ENCODE data around the gene SAFB2.

The SAFB2 gene

DNA sequence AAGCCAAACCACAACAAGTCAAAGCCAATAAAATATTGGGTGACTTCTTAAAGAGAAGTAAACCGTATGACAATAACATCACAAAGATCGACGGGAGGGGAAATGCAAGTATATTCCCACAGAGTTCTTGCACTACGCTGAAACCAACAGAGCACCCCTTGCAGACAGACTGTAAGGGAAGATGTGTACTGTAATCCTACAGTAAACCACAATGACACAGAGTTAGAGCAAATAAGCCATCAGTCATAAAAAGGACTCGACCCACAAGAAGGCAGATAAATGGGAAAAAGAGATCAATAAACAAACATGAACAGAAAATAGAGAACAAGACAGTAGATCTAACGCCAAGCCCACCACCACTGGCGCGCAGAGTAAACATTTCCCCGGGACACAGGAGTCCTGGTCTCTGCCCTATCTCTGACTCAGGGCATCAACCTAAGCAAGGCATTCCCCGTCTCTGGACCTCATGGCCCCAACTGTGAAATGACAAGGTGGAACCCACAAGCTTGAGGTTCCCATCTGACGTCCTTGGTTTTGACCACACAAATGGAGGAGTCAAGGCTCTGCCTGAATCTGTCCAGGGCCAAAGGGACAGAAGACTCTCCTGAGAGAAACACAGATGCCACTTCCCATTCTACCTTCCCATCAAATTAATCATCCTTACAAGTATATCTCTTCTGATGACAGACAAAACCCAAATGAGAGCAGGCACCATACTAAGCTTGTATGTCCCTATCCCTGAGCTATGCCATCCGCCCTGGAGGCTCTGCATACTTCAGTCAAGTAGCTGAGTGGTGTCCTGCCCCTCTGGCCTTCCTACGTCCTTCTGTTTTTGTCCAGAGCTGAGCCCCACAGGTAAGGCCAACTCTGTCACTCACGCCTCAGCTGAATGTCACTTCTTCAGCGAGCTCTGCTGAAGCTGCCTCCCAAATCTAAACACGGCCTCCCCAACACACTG, 15.0 kb downstream of the SAFB2 start:
- no peak for DNase-seq (ENCODE audit: low spot score)

DNA sequence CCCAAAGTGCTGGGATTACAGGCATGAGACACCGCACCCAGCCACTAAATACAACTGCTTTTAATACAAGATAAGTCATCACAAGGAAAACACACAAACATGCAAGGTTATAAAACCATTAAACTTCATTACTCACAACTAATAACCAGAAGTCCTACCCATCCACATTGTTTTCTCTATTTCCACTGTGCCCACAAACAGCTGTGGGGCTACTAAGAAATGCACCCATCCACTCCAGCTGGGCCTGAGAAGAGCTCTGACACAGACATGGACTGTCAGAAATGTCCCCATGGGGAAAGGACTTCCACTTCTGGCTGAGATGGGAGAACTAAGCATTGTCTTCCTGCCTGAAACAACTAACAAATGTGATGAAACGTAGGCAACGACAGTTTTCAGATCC, 17.2 kb downstream of the SAFB2 start:
- no peak for DNase-seq (ENCODE audit: low spot score)

DNA sequence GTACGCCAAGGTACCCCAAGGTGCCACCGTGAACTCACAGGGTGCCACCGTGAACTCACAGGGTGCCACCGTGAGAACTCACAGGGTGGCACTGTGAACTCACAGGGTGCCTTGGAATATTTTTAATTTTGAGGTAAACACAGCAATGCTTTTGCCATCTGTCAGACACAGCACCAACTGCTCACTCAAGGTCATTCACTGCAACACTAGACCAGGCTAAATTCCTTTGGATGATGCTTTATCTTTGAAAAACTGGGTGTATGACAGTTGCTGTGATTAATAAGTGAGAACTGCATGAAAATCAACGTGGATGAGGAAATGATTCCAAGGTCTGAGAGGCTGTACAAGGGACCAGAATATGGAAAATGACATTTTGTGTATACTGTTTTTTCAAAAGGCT, 18.9 kb downstream of the SAFB2 start:
- no peak for DNase-seq (ENCODE audit: low spot score)

DNA sequence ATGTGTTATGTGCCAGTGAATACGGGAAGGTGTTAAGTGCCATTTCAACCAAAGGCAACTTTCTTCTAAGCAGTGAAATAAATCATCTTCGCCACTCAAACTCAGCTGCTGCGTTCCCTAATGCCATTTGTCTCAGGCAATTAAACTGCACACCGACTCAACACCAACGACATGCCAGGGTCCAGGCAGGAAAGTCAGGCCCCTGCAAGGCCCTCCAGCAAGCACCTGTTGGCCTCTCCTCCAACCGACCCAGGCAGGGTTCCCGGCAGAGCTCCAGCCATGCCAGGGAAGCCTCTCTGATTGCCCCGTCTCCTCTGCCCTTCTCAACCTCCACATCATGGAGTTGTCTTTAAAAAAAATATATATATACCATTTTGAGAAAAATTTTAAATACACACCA, 21.8 kb downstream of the SAFB2 start:
- DNase-seq (ENCODE audit: low spot score), result no peak

DNA sequence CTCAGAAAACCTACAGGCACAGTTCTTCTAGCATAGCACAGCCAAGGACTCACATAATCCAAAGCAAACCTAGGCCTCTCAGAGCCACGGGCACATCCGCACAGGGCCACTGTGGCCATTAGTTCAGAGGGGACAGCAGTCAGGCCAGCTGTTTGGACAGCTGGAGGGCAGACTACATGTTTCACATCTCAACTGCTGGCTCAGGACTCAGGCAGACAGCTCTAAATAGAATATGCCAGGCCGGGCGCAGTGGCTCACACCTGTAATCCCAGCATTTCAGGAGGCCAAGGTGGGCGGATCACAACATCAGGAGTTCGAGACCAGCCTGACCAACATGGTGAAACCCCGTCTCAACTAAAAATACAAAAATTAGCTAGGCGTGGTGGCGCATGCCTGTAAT, 26.8 kb downstream of the SAFB2 start:
- no peak for DNase-seq (ENCODE audit: low spot score)

DNA sequence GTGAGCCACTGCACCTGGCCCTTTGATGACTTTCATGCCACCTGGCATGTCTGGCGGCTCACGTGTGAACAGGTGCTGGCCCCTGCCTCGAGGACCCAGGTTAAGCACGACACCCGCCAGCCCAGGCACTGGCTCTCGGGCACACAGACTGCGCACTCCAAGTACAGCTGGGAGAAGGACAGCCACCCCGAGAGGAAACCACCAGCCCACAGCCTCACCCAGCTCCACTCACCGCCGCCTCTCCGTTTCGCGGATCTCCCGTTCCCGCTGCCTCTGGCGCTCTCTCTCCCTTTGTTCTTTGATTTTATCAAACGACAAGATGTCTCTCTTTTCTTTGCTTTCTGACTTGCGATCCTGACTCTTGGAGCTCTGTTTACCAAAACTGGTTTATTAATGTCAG, 27.4 kb downstream of the SAFB2 start:
- DNase-seq (ENCODE audit: low spot score), result no peak

DNA sequence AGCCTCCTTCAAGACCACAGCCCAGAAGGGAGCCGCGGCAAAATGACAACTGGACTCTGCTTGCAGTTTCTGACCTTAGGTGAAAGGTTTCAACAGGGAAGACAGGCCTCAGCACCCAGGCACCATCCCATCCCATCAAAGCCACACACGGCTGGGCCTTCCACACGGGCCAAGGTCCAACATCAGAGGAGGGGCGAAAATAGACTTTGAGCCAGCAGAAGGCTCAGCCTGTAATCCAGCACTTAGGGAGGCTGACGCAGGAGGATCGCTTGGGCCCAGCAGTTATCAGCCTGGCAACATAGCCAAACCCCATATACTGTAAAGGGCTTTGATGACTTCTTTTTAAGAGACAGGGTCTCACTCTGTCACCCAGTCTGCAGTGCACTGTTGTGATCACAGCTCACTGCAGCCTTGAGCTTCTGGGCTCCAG, 28.0 kb downstream of the SAFB2 start:
- no peak for DNase-seq (ENCODE audit: low spot score)

DNA sequence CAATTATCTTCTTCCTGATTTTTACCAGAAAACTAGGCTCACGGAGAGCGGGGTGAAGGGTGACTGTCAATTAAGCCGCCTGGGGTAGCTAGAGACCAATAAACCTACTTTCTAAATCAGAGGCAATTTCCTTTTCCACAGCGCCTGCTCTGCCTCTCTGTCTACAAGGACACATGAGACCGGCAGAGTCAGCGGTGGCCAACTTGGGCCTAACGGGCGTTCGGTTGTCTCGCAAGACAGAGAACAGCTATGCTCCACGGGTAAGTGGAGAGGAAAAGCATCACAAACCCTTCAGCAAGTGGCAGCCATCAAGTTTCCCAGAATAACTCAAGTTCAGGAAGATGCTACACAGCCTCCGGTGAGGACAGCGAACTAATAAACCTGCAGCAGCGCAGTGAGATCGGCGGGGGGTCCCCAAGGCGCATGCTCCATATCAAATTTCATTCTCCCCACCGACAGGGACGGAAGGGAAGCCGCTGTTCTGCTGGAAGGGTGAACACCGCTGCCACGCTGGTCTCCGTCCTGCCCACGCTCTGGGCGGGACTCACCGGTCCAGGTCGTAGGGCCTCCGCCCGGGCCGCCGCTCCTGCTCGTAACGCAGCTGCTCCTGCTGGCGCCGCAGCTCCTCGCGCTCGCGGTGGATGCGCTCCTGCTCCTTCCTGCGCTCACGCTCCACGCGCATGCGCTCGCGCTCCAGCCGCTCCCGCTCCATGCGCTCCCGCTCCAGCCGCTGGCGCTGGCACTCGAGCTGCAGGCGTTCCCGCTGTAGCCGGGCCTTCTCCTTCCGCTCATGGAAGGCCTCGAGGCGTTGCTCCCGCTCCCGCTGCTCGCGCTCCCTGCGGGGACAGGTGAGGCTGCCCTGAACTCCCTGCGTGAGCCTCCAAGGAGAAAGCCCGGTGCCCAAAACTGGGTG, 29.0 kb downstream of the SAFB2 start:
- no peak for DNase-seq (ENCODE audit: low spot score)

DNA sequence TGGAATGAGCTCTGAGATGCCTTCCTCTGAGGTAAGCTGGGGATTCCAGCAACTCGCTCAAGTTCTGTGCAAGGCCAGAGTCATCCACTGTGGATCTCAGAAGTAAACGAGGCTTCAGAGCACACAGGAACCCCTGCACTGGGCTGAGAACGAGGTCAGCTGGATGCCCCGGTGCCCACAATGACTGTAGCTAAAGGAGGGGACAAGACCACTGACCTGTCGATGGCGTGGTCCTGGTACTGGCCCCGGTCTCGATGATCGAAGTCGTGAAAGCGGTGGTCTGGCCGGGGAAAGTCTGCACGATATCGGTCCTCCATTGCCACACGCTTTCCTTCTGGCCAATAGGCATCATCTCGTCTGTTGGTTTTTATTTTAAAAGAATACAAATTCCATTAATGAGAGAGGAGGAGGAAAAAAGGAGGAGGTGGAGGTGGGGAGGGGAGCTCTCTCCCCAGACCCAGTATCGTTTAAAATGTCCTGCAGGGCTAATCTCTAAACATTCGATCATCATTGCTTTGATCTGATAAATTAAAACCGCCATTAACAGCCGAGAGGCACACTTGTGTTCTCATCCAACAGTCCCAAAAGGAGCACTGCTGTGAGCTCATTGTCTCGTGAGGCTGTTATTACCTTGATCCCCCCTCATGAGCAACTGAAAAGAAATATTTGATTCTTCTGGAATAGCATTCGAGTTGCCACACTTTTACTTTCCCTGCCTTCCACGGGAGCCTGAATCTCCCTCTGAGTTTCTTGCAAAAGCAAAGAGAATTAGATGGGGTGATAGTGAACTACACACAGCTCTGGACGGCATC, 29.8 kb downstream of the SAFB2 start:
- no peak for DNase-seq (ENCODE audit: low spot score)

DNA sequence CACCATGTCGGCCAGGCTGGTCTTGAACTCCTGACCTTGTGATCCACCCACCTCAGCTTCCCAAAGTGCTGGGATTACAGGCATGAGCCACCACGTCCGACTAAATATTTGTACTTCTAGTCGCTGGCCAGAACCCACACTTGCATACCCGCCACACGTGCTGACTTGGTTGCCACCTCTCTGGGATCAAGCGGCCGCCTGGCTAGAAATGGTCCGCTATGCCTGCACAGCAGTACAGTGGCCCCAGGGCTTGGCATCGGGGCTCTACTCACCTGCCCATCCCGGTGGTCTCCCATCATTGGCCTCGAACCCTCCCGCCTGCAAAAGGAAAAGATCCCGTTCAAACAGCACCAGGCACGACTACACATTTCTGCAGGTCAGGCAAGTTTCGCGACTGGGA, 31.1 kb downstream of the SAFB2 start:
- no peak for DNase-seq (ENCODE audit: low spot score)

DNA sequence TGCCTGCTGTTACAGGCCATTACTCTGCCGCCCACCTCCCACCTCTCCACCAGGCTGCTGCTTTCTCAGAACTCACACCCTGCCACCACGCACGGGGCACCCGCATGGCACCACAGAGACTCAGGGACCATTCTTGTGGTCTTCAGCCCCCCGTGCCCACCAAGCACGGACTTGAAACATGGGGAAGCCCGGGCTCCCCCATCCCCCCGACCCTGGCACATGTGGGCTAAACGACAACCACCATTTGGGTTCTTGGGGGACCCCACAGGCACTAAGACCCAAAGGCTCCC, 31.8 kb downstream of the SAFB2 start:
- DNase-seq (ENCODE audit: low spot score), result no peak

DNA sequence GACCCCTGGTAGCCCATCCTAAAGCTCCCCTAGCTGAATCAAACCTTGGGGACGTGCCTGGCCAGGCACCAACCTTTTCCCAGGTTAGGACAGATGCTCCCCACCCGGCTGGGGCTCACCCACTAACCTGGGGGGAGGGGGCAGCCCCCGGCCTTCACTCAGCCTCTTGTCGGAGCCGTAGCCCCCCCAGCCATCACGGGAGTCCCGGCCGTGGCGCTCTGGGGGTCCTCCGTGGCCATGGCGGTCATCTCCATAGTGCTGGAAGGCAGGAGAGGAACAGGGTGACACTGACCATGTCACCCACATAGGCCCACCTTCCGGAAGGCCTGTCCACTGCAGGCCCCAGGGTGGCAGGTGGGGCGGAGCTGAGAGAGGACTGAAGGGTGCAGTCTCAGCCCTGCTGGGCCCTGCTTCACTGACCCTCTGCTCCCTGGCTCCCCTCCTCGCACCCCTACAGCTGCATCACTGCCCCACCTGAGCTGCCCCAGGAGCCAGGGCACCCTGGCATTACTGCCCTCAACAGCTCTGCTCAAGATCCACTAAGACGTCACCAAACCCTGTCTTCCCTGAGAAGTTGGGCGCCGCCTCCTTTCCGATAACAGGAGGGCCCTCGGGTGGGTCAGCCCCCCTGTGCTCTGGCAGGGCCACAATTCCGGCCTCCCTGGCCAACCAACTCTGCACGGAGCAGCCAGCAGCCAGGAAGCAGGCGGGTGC, 32.3 kb downstream of the SAFB2 start:
- DNase-seq (ENCODE audit: low spot score), result no peak

DNA sequence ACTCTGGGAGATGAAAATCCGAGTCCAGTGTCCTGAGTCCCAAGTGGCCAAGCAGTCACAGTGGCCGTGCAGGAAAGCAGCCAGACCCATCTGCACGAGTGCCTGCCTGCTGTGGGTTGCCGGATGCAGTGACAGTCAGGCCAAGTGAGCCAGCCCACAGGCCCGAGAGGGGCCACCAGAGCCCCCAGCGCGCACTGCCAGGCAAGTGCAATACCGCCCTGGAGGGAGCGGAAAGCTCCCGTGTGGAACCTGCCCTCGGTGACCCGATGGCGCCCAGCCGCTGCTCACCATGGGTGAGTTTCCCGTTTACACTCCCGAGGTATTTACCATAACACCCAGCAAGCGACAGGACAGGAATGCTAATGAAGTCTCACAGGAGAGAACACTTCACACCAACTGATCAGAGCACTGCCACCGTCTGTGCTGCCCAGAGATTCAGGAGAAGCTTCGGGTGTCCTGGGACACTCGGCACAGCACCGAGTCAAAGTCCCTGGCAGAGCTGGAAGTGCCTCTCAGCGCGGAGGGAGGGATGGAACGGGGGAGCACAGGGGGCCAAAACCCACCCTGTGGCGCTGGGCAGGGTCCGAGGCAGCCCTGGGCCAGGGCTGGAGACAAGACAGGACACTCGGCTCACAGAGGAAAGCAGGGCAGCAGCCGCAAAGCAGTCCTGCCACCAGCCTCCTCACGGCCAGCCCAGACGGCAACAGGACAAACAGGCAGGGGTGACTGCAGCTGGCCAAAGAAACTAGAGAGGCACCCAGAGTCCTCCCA, 33.5 kb downstream of the SAFB2 start:
- DNase-seq (ENCODE audit: low spot score), result no peak

DNA sequence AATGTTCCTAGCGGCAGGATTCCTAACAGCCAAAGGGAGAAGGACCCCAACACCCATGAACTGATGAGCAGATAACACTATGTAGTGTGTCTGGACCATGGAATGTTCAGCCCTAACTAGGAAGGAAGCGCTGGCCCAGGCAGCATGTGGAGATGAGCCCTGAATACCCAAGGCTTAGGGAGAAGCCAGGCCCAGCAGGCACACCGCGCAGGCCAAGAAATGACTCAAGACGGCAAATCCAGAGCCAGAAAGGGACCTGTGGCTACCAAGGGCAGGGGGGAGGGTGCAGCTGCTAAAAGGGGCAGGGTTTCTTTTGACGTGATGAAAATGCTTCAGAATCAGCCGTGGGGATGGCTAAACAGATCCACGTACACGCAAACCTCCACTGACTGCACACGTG, 34.1 kb downstream of the SAFB2 start:
- no peak for DNase-seq (ENCODE audit: low spot score)

DNA sequence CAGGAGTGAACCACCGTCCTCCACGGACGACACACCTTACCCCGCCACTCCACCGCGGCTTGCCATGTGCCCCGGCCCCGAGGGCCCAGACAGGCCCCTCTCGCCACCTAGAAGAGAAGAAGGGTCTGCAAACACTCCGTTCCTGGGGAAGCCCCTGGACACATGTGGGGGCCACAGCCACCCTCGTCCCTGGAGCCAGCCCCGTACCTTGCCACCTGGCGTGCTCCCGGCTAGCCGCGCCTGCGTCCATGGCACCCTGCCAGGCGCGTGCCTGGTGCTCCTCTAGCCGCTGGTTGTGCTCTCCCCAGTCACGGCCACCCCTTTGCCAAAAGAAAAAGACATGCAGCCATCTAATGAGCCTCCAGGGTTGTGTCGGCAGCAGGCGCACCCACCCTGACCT, 34.9 kb downstream of the SAFB2 start:
- DNase-seq (ENCODE audit: low spot score), result no peak

DNA sequence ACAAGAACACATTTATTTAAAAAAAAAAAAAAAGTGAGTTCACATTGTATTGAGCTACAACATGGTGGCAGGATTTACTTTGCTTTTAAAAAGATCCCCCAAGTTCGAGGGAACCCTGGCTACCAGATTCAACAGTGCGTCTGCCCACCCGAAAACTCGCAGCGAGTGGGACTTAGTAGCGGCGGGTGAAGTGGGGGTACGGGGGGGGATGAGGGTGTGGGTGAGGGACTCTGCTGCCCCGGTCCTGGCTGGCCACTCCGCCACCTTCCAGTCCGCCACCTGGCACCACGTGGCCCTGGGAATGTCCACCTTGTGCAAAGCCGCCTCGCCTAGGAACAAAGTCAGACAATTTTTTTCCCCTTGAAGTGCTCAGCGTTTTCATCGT, 35.5 kb downstream of the SAFB2 start:
- DNase-seq (ENCODE audit: low spot score), result no peak

DNA sequence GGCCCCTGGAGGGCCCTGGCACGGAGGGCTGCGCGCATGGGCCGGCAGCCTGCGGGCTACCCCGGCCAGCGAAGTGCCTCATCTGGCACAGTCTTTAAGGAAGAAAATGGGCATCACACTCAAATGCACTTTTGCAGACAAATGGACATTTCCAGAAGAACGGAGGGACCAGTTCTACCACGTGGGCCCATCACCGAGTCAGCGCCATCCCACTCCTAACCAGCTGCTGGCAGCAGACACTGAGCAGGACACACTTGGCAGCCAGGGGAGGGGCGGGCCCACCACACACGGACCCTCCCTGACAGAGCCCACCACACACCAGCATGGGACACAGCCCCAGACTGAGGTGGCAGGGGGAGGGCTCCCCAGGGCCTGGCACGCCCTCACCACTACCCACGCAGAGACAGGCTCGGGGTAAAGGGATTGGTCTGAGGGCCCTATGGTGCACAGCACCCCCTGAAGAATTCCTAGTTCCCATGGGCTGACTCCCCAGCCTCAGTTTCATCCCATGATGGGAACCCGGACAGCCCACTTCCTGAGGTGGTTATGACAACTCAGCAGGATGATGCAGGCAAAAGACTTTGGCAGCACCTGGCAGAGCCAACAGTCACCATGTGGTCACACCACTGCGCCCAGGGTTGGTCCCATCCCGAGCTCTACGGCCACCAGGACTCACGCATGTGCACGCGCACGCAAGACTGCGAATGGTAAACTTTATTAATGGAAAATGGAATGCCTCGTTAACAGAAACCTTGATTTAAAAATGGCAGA, 36.1 kb downstream of the SAFB2 start:
- no peak for DNase-seq (ENCODE audit: low spot score)

DNA sequence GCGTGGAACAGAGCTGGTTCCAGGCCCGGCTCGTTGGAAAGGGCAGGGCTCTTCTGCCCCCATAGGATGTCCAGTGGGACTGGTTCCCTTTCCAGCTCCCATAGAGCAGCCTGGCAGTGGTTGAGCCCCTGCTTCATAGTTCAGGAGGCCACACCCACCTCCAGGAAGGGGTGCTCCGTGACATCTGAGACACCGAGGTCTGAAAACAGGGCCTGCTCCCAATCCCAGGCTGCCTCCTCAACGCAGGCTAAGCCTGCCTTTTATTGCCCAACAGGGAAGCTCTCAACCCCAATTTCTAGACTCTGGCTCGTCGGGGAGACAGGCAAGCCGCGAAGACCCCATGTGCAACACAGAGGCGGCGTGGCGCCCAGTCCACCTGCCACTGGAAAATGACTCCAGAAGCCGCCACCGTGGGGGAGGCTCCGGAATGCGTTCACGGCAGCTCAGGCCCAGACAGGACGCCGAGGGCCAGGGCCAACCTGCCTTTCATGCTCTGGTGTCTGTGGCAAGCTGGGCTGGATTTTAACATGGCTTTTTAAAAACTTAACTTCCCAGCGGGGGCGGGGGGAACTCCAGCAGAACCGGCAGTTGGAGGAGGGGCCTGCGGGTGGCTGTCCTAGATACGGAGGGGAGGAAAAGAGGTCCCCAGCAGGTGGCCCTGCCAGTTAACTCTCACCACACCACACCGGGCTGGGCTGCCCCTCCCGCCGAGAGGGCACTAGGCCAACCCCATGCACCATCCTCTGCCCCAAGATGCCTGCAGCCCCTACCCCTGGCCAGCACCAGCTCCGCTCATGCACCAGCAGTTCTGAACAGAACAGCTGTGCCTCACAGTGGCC, 36.9 kb downstream of the SAFB2 start:
- DNase-seq (ENCODE audit: low spot score), result no peak

DNA sequence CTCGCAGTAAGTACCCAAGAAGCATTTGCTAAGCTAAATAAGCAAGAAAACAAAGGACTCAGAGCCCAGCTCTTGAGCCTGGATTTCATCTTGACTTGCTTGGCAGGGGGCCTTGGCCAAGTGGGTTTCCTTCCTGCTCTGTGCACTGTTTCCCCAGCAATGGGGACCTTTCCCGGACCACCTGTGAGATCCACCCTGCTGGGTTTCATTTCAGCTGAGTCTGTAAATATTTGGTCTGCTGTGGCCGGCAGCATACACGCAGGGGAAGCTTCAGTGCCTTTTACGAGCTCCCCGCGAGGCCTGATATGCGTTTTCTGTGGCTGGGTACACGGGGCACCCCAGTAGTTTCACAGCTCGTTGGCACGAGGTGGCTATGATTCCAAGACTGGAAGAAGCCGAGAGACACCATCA, 42.4 kb downstream of the SAFB2 start:
- DNase-seq (ENCODE audit: low spot score), result no peak
